Tibial artery (tissue), 4 donors: ENCODE results near the gene SSC5D.

Source experiments
- DNase-seq, 2 donors: peaks; one replicate each; pipeline ENCODE4 v3.0.0-alpha.2; 2019
- H3K27ac ChIP-seq, 2 donors: fragments of 200-600 bp; sonication (generic) in 1 of 2; 1 replicate in 1 of 2; 2 replicates in 1 of 2; pipeline ENCODE4 v1.5.1; 2018 to 2019; ENCODE audit warnings: mild to moderate bottlenecking in 1 of 2
- H3K27me3 ChIP-seq, 2 donors: fragments of 200-600 bp; sonication (generic) in 1 of 2; one replicate each; pipeline versions ENCODE4 v1.5.1 to v1.6.0; 2016 to 2019
- H3K36me3 ChIP-seq, 3 donors: fragments of 200-600 bp; sonication (generic) in 2 of 3; one replicate each; pipeline ENCODE4 v1.5.1; 2016 to 2019; ENCODE audit warnings: mild to moderate bottlenecking in 2 of 3
- H3K4me1 ChIP-seq, 4 donors: fragments of 200-600 bp; sonication (generic) in 2 of 4; 1 replicate in 3 of 4; 2 replicates in 1 of 4; pipeline ENCODE4 v1.5.1; 2016 to 2019
- H3K4me3 ChIP-seq, 2 donors: fragments of 200-600 bp; sonication (generic) in 1 of 2; 1 replicate in 1 of 2; 2 replicates in 1 of 2; pipeline ENCODE4 v1.5.1; 2018 to 2019; ENCODE audit warnings: mild to moderate bottlenecking in 2 of 2
- H3K9me3 ChIP-seq, 3 donors: fragments of 200-600 bp; sonication (generic) in 1 of 3; one replicate each; pipeline ENCODE4 v1.5.1; 2016 to 2019
- CTCF ChIP-seq, 2 experiments: fragments of 200-600 bp in 1 of 2; fragments of 450-650 bp in 1 of 2; IDR thresholded peaks; one replicate each; pipeline ENCODE4 v1.5.1; 2017 to 2019; ENCODE audit warnings: antibody characterized with exemption in 2 of 2, mild to moderate bottlenecking in 1 of 2, moderate library complexity in 1 of 2
- intact Hi-C: fragments of 100-400 bp; cut with DNase I; formaldehyde crosslinking; loops from one replicate; pipeline ENCODE4 v1.15.0; 2023; ENCODE audit warnings: low total_unique reads

The SSC5D gene

GRCh38 chr19:55566823-55567222 lies 78.6 kb downstream of the SSC5D start:
- Histone ChIP-seq H3K27me3 (peaks cover 0 to 20% of the 10 kb centered on the region in 2 donors), H3K36me3 (no peaks in the 10 kb centered on the region), H3K9me3 (no peaks in the 10 kb centered on the region), H3K27ac (no peak overlapping the region), H3K4me1 (no peaks in the 10 kb centered on the region), H3K4me3 (no peak overlapping the region)
- intact Hi-C loops, result no loop called here
- no peak for TF ChIP-seq CTCF (IDR thresholded peaks at IDR 0.05)
- no peak for DNase-seq

GRCh38 chr19:55567708-55568328 lies 79.6 kb downstream of the SSC5D start:
- Histone ChIP-seq H3K36me3 (no peaks in the 10 kb centered on the region), H3K9me3 (no peaks in the 10 kb centered on the region), H3K4me3 (no peak overlapping the region), H3K27ac (no peak overlapping the region), H3K27me3 (peaks cover 0 to 20% of the 10 kb centered on the region in 2 donors), H3K4me1 (no peaks in the 10 kb centered on the region)
- intact Hi-C loops, result no loop called here
- DNase-seq, result no peak
- TF ChIP-seq CTCF (IDR thresholded peaks at IDR 0.05), result no peak
